NCI-H187 treated with DMSO at 0.1 percent for 48 hours (cell line): ENCODE results near the gene TRIP13.

Experiments
- DNase-seq: peaks from one replicate; lab custom pipeline; 2025; lab: John Stamatoyannopoulos, UW

The TRIP13 gene

GRCh38 chr5:955886-956761, 63.4 kb downstream of the TRIP13 start:
- no peak for DNase-seq

- DNase-seq: no peak
Measured at GRCh38 chr5:956941-957747, 64.5 kb downstream of the TRIP13 start.

GRCh38 chr5:957748-958485, 65.2 kb downstream of the TRIP13 start:
- no peak for DNase-seq

GRCh38 chr5:958701-959571, 66.3 kb downstream of the TRIP13 start:
- DNase-seq: no peak

- DNase-seq: no peak
Measured at GRCh38 chr5:959581-960531, 67.2 kb downstream of the TRIP13 start.

GRCh38 chr5:960551-960950, 67.9 kb downstream of the TRIP13 start:
- DNase-seq: no peak

- no peak for DNase-seq
Measured at GRCh38 chr5:961002-961710, 68.5 kb downstream of the TRIP13 start.

- DNase-seq: no peak
Measured at GRCh38 chr5:961711-962240, 69.1 kb downstream of the TRIP13 start.

- no peak for DNase-seq
Measured at GRCh38 chr5:962386-962785, 69.7 kb downstream of the TRIP13 start.

GRCh38 chr5:962801-963200, 70.1 kb downstream of the TRIP13 start:
- no peak for DNase-seq

GRCh38 chr5:963310-963672, 70.6 kb downstream of the TRIP13 start:
- DNase-seq: no peak

GRCh38 chr5:963673-964531, 71.2 kb downstream of the TRIP13 start:
- DNase-seq: no peak

GRCh38 chr5:964821-965220, 72.1 kb downstream of the TRIP13 start:
- no peak for DNase-seq

GRCh38 chr5:965604-966344, 73.1 kb downstream of the TRIP13 start:
- no peak for DNase-seq

GRCh38 chr5:966345-966710, 73.6 kb downstream of the TRIP13 start:
- DNase-seq: no peak

GRCh38 chr5:966941-967340, 74.3 kb downstream of the TRIP13 start:
- DNase-seq: no peak
